GM10266 (cell line): ENCODE measurements around the gene IL12RB1.

Experiments
- DNase-seq: peaks from one replicate; pipeline ENCODE4 v3.0.0; 2012; ENCODE audit errors: extremely low spot score
- TF ChIP-seq, protein P1 (sequence below): IDR thresholded peaks from 2 replicates; pipeline ENCODE4 v1.5.1; 2012; ENCODE audit warnings: mild to moderate bottlenecking, low read depth; ENCODE audit not compliant: control insufficient read depth, insufficient read depth; ENCODE audit errors: missing control alignments

The IL12RB1 gene

DNA sequence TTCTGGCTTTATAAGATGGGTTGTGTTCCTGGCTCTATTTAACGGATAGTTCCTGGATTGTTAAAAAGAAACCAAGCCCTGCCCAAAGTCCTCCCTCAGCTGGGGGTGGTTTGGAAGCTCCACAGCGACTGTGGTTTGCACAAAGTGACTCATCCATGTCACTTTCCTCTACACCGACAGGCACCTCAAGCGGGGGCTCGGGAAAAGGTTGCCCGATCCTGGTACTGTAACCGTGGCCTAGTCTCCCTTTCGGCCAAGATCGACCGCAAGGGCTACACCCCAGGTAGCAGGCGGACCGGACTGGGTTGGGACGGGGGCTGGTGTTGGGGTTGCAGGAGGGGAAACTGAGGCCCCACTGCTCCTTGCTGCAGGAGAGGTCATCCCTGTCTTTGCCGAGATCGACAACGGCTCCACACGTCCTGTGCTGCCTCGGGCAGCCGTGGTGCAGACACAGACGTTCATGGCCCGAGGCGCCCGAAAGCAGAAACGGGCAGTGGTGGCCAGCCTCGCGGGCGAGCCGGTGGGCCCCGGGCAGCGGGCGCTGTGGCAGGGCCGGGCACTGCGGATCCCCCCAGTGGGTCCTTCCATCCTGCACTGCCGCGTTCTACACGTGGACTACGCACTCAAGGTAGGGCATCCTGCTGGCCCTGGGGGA, 77.2 kb downstream of the IL12RB1 start:
- TF ChIP-seq, protein P1, sequence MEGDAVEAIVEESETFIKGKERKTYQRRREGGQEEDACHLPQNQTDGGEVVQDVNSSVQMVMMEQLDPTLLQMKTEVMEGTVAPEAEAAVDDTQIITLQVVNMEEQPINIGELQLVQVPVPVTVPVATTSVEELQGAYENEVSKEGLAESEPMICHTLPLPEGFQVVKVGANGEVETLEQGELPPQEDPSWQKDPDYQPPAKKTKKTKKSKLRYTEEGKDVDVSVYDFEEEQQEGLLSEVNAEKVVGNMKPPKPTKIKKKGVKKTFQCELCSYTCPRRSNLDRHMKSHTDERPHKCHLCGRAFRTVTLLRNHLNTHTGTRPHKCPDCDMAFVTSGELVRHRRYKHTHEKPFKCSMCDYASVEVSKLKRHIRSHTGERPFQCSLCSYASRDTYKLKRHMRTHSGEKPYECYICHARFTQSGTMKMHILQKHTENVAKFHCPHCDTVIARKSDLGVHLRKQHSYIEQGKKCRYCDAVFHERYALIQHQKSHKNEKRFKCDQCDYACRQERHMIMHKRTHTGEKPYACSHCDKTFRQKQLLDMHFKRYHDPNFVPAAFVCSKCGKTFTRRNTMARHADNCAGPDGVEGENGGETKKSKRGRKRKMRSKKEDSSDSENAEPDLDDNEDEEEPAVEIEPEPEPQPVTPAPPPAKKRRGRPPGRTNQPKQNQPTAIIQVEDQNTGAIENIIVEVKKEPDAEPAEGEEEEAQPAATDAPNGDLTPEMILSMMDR = no peak

More for the DNA sequence above, 77.2 kb downstream of the IL12RB1 start:
- peak; percentile 14 for DNase-seq
